ENCODE data around the gene ZNF264.

- TF ChIP-seq EP300 (IDR thresholded peaks at IDR 0.05), result no peak
- TF ChIP-seq CTCF (IDR thresholded peaks at IDR 0.05), result no peak
Observed at GRCh38 chr19:57212109-57212508, 20.8 kb downstream of the ZNF264 start.

Data from suprapubic skin (tissue), 3 donors.